HCT116 (cell line): ENCODE data around the gene FHOD3. TPM values are rescaled to one million over a fixed set of nuclear protein-coding genes. Genes with fewer than 3 reads are reported as not detected.

Source experiments
- ATAC-seq: fragments of 200-7000 bp; cut with Tn5 transposase; 2 replicates; pipeline ENCODE4 v1.9.1; 2020; ENCODE audit warnings: mild to moderate bottlenecking, moderate library complexity
- BruUV-seq: library from RNA; stranded (reverse); fragments of 400-500 nt; replicated peaks from 2 replicates; lab custom pipeline; 2021; lab: Mats Ljungman, UMichigan
- CTCF ChIA-PET: fragments of 300-600 bp; sonication (Branson Sonifier 250); formaldehyde crosslinking; loops from one replicate; lab custom pipeline; 2021; ENCODE audit warnings: antibody characterized with exemption; lab: Charles Lee
- POLR2A ChIA-PET: fragments of 300-600, 350-600 bp; sonication (Branson Sonifier 250); formaldehyde crosslinking; loops from one replicate; lab custom pipeline; 2021; ENCODE audit warnings: antibody characterized with exemption; lab: Charles Lee
- RAD21 ChIA-PET, 2 experiments: fragments of 300-600 bp; sonication (Branson Sonifier 250); formaldehyde crosslinking; loops; one replicate each; lab custom pipeline; 2023; ENCODE audit warnings: low total read pairs in 2 of 2; ENCODE audit not compliant: uncharacterized antibody in 2 of 2, unreplicated experiment in 2 of 2, low non-redundant PET in 1 of 2; lab: Charles Lee
- DNase-seq: peaks from one replicate; pipeline ENCODE4 v3.0.0-alpha.2; 2010; ENCODE audit warnings: low read depth, low spot score
- H2AFZ ChIP-seq: fragments of 200-600 bp; shearing (Covaris generic), sonication (generic); 2 replicates; pipeline ENCODE4 v1.6.1; 2017; ENCODE audit warnings: low read depth, mixed run types, mixed read lengths, antibody characterized with exemption, low read length; ENCODE audit not compliant: poor library complexity, severe bottlenecking
- H3K27ac ChIP-seq: 2 replicates; pipeline ENCODE4 v1.5.1; 2012; ENCODE audit warnings: low read depth, low read length
- H3K27me3 ChIP-seq: fragments of 200-600 bp; sonication (generic); 2 replicates; pipeline ENCODE4 v1.6.1; 2016; ENCODE audit warnings: mixed run types, low read length, mixed read lengths; ENCODE audit not compliant: insufficient read depth
- H3K36me3 ChIP-seq, 2 experiments: fragments of 200-500 bp in 1 of 2; fragments of 200-600 bp in 1 of 2; sonication (Bioruptor generic) in 1 of 2; sonication (generic) in 1 of 2; 2 replicates each; pipeline versions ENCODE4 v1.5.1 to v1.6.1; 2014 to 2016; ENCODE audit warnings: low read length in 2 of 2, inconsistent platforms in 1 of 2, mixed read lengths in 1 of 2, mixed run types in 1 of 2; ENCODE audit not compliant: insufficient read depth in 2 of 2, control insufficient read depth in 1 of 2
- H3K4me1 ChIP-seq, 2 experiments: fragments of 200-600 bp in 1 of 2; sonication (generic) in 1 of 2; 2 replicates each; pipeline versions ENCODE4 v1.5.1 to v1.6.1; 2012 to 2017; ENCODE audit warnings: low read length in 2 of 2, inconsistent platforms in 1 of 2, mild to moderate bottlenecking in 1 of 2, mixed read lengths in 1 of 2, mixed run types in 1 of 2, moderate library complexity in 1 of 2; ENCODE audit not compliant: insufficient read depth in 2 of 2, control insufficient read depth in 1 of 2
- H3K4me2 ChIP-seq: fragments of 200-600 bp; sonication (generic); 2 replicates; pipeline ENCODE4 v1.6.1; 2017; ENCODE audit warnings: mixed run types, low read length, mixed read lengths
- H3K4me3 ChIP-seq, 2 experiments: fragments of 200-600 bp in 1 of 2; sonication (generic) in 1 of 2; replicated peaks in 1 of 2; 2 replicates each; pipeline ENCODE4 v1.5.1; 2011 to 2016; ENCODE audit warnings: low read length in 2 of 2, control low read depth in 1 of 2, low read depth in 1 of 2, mild to moderate bottlenecking in 1 of 2, mixed read lengths in 1 of 2, mixed run types in 1 of 2
- H3K79me2 ChIP-seq: fragments of 200-600 bp; sonication (generic); 2 replicates; pipeline ENCODE4 v1.6.1; 2017; ENCODE audit warnings: mild to moderate bottlenecking, mixed run types, low read length, moderate library complexity, mixed read lengths; ENCODE audit not compliant: insufficient read depth
- H3K9ac ChIP-seq: fragments of 200-600 bp; sonication (generic); 2 replicates; pipeline ENCODE4 v1.6.1; 2016; ENCODE audit warnings: low read length, mixed read lengths
- H3K9me2 ChIP-seq: fragments of 200-600 bp; sonication (generic), shearing (Covaris generic); 2 replicates; pipeline ENCODE4 v1.6.1; 2017; ENCODE audit warnings: mixed run types, mild to moderate bottlenecking, moderate library complexity; ENCODE audit not compliant: insufficient read depth
- H3K9me3 ChIP-seq, 2 experiments: fragments of 200-500 bp in 1 of 2; fragments of 200-600 bp in 1 of 2; sonication (Bioruptor generic) in 1 of 2; sonication (generic) in 1 of 2; 2 replicates each; pipeline ENCODE4 v1.6.1; 2014 to 2017; ENCODE audit warnings: low read length in 2 of 2, mixed read lengths in 2 of 2, inconsistent platforms in 1 of 2, low read depth in 1 of 2, mild to moderate bottlenecking in 1 of 2, mixed run types in 1 of 2, moderate library complexity in 1 of 2; ENCODE audit not compliant: control insufficient read depth in 1 of 2, insufficient read depth in 1 of 2
- H4K20me1 ChIP-seq: fragments of 200-600 bp; sonication (generic), shearing (Covaris generic); 2 replicates; pipeline ENCODE4 v1.6.1; 2017; ENCODE audit warnings: mixed run types, mild to moderate bottlenecking, moderate library complexity; ENCODE audit not compliant: insufficient read depth
- CBX3 ChIP-seq: IDR thresholded peaks from 2 replicates; pipeline ENCODE4 v1.6.1; 2012; ENCODE audit warnings: low read depth
- CEBPB ChIP-seq: IDR thresholded peaks from 2 replicates; pipeline ENCODE4 v1.6.1; 2012; ENCODE audit warnings: low read depth
- EGR1 ChIP-seq: IDR thresholded peaks from 2 replicates; pipeline ENCODE4 v1.6.1; 2012; ENCODE audit warnings: low read depth
- ELF1 ChIP-seq: IDR thresholded peaks from 2 replicates; pipeline ENCODE4 v1.6.1; 2012; ENCODE audit warnings: low read depth, borderline replicate concordance
- EZH2 ChIP-seq: fragments of 200-600 bp; sonication (generic); IDR thresholded peaks from 2 replicates; pipeline ENCODE4 v1.6.1; 2017; ENCODE audit warnings: antibody characterized with exemption, mixed run types
- EZH2phosphoT487 ChIP-seq: fragments of 200-600 bp; IDR thresholded peaks from 2 replicates; pipeline ENCODE4 v1.6.1; 2018; ENCODE audit warnings: antibody characterized with exemption, borderline replicate concordance
- FOSL1 ChIP-seq: IDR thresholded peaks from 2 replicates; pipeline ENCODE4 v1.6.1; 2012; ENCODE audit warnings: low read depth
- POLR2AphosphoS5 ChIP-seq: IDR thresholded peaks from 2 replicates; pipeline ENCODE4 v1.6.1; 2011; ENCODE audit warnings: mild to moderate bottlenecking, low read depth, low read length, moderate library complexity
- RAD21 ChIP-seq: IDR thresholded peaks from 2 replicates; pipeline ENCODE4 v1.6.1; 2012; ENCODE audit warnings: low read depth, mild to moderate bottlenecking
- SIN3A ChIP-seq: IDR thresholded peaks from 2 replicates; pipeline ENCODE4 v1.6.1; 2012; ENCODE audit warnings: low read depth
- SRF ChIP-seq: IDR thresholded peaks from 2 replicates; pipeline ENCODE4 v1.6.1; 2012; ENCODE audit warnings: low read depth
- TCF7L2 ChIP-seq: IDR thresholded peaks from 2 replicates; pipeline ENCODE4 v1.7.0; 2011; ENCODE audit warnings: borderline replicate concordance, inconsistent platforms; ENCODE audit not compliant: insufficient read depth, insufficient read length; ENCODE audit errors: extremely low read depth
- YY1 ChIP-seq: IDR thresholded peaks from 2 replicates; pipeline ENCODE4 v1.6.1; 2011; ENCODE audit warnings: low read length, low read depth, moderate library complexity, mild to moderate bottlenecking; ENCODE audit not compliant: insufficient replicate concordance; ENCODE audit errors: extremely low read depth
- ZNF274 ChIP-seq: fragments of 200-500 bp; sonication (Bioruptor generic); IDR thresholded peaks from 2 replicates; pipeline ENCODE4 v1.6.1; 2014; ENCODE audit warnings: mild to moderate bottlenecking, low read depth, low read length, inconsistent platforms
- intact Hi-C: fragments of 100-400 bp; cut with micrococcal nuclease; formaldehyde crosslinking; loops from 2 replicates; pipeline ENCODE4 v1.10.0; 2022
- total RNA-seq: library from RNA; stranded (reverse); gene quantifications from one replicate; pipeline ENCODE4 v1.2.1, GENCODE V29; 2021; ENCODE audit not compliant: unreplicated experiment
- TF ChIP-seq, protein P1 (sequence below): IDR thresholded peaks from 2 replicates; pipeline ENCODE4 v1.6.1; 2012
- TF ChIP-seq, protein P2 (sequence below), 3 experiments: fragments of 200-600 bp in 1 of 3; sonication (generic) in 1 of 3; IDR thresholded peaks in 2 of 3; conservative IDR thresholded peaks in 1 of 3; 2 replicates each; pipeline ENCODE4 v1.5.1; 2012 to 2017; ENCODE audit warnings: low read depth in 2 of 3, low read length in 2 of 3, antibody characterized with exemption in 1 of 3, borderline replicate concordance in 1 of 3, control low read depth in 1 of 3, mild to moderate bottlenecking in 1 of 3, mixed read lengths in 1 of 3, mixed run types in 1 of 3, moderate library complexity in 1 of 3; ENCODE audit not compliant: insufficient read depth in 1 of 3
- TF ChIP-seq, protein P3 (sequence below): IDR thresholded peaks from 2 replicates; pipeline ENCODE4 v1.6.1; 2012
- TF ChIP-seq, protein P4 (sequence below): IDR thresholded peaks from 2 replicates; pipeline ENCODE4 v1.6.1; 2012; ENCODE audit warnings: low read depth
- TF ChIP-seq, protein P5 (sequence below): IDR thresholded peaks from 2 replicates; pipeline ENCODE4 v1.6.1; 2011; ENCODE audit warnings: mild to moderate bottlenecking, low read length, moderate library complexity; ENCODE audit not compliant: insufficient replicate concordance; ENCODE audit errors: extremely low read depth

Gene FHOD3
- total RNA-seq, 1 experiment from 2014 or later: 4.0 TPM

DNA sequence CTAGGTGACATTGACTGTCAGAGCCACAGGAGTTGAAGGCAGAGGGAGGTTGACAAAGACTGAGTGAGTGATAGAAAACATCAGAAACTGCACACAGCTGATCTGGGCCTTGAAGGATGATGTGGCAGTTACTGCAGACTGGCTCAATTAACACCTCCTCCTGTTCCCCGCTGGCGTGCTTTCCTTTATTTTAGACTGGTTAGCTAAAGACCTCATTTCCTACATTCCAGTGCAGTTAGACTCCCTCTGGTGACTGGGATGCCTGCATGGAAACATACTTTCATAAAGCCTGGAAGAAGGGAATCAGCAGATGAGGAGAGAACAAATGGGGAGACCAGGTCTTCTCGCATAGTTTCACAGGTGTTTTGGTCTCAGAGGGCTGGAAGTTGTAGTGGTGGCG is 524.2 kb downstream of the FHOD3 start:
- CTCF ChIA-PET: no interaction called here
- no TSS peak for BruUV-seq

More for the DNA sequence above, 524.2 kb downstream of the FHOD3 start:
- intact Hi-C loops: no loop called here
- Histone ChIP-seq H3K9me2 (no peaks in the 10 kb centered on the region), H3K4me1 (no peaks in the 10 kb centered on the region), H3K36me3 (peaks cover 4 to 5% of the 10 kb centered on the region in 2 experiments; a peak in 2 of 4 replicates), H3K4me3 (no peak overlapping the region), H3K27ac (no peak overlapping the region), H4K20me1 (no peaks in the 10 kb centered on the region), H2AFZ (no peak overlapping the region), H3K9ac (no peak overlapping the region), H3K79me2 (peaks cover 25% of the 10 kb centered on the region), H3K9me3 (no peaks in the 10 kb centered on the region), H3K27me3 (no peaks in the 10 kb centered on the region), H3K4me2 (no peak overlapping the region)
- RAD21 ChIA-PET: no interaction called here
- no peak for ATAC-seq
- DNase-seq: no peak
- TF ChIP-seq CEBPB: no peak
- TF ChIP-seq EZH2phosphoT487: no peak
- no peak for TF ChIP-seq CBX3
- TF ChIP-seq, protein P1, sequence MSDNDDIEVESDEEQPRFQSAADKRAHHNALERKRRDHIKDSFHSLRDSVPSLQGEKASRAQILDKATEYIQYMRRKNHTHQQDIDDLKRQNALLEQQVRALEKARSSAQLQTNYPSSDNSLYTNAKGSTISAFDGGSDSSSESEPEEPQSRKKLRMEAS: no peak
- TF ChIP-seq, protein P2, sequence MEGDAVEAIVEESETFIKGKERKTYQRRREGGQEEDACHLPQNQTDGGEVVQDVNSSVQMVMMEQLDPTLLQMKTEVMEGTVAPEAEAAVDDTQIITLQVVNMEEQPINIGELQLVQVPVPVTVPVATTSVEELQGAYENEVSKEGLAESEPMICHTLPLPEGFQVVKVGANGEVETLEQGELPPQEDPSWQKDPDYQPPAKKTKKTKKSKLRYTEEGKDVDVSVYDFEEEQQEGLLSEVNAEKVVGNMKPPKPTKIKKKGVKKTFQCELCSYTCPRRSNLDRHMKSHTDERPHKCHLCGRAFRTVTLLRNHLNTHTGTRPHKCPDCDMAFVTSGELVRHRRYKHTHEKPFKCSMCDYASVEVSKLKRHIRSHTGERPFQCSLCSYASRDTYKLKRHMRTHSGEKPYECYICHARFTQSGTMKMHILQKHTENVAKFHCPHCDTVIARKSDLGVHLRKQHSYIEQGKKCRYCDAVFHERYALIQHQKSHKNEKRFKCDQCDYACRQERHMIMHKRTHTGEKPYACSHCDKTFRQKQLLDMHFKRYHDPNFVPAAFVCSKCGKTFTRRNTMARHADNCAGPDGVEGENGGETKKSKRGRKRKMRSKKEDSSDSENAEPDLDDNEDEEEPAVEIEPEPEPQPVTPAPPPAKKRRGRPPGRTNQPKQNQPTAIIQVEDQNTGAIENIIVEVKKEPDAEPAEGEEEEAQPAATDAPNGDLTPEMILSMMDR (IDR thresholded peaks at IDR 0.05 in 2 of 3, conservative IDR thresholded peaks at IDR 0.05 in 1 of 3; ENCODE audit: borderline replicate concordance in 1 of 3, insufficient read depth in 1 of 3, low read depth in 2 of 3, low read length in 2 of 3): no peak
- TF ChIP-seq FOSL1: no peak
- TF ChIP-seq, protein P3, sequence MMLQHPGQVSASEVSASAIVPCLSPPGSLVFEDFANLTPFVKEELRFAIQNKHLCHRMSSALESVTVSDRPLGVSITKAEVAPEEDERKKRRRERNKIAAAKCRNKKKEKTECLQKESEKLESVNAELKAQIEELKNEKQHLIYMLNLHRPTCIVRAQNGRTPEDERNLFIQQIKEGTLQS: no peak
- TF ChIP-seq RAD21: no peak
- TF ChIP-seq SRF: no peak
- no peak for TF ChIP-seq ELF1
- no peak for TF ChIP-seq EGR1
- no peak for TF ChIP-seq ZNF274
- no peak for TF ChIP-seq TCF7L2
- TF ChIP-seq, protein P4, sequence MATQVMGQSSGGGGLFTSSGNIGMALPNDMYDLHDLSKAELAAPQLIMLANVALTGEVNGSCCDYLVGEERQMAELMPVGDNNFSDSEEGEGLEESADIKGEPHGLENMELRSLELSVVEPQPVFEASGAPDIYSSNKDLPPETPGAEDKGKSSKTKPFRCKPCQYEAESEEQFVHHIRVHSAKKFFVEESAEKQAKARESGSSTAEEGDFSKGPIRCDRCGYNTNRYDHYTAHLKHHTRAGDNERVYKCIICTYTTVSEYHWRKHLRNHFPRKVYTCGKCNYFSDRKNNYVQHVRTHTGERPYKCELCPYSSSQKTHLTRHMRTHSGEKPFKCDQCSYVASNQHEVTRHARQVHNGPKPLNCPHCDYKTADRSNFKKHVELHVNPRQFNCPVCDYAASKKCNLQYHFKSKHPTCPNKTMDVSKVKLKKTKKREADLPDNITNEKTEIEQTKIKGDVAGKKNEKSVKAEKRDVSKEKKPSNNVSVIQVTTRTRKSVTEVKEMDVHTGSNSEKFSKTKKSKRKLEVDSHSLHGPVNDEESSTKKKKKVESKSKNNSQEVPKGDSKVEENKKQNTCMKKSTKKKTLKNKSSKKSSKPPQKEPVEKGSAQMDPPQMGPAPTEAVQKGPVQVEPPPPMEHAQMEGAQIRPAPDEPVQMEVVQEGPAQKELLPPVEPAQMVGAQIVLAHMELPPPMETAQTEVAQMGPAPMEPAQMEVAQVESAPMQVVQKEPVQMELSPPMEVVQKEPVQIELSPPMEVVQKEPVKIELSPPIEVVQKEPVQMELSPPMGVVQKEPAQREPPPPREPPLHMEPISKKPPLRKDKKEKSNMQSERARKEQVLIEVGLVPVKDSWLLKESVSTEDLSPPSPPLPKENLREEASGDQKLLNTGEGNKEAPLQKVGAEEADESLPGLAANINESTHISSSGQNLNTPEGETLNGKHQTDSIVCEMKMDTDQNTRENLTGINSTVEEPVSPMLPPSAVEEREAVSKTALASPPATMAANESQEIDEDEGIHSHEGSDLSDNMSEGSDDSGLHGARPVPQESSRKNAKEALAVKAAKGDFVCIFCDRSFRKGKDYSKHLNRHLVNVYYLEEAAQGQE: no peak
- no peak for TF ChIP-seq EZH2
- TF ChIP-seq, protein P5, sequence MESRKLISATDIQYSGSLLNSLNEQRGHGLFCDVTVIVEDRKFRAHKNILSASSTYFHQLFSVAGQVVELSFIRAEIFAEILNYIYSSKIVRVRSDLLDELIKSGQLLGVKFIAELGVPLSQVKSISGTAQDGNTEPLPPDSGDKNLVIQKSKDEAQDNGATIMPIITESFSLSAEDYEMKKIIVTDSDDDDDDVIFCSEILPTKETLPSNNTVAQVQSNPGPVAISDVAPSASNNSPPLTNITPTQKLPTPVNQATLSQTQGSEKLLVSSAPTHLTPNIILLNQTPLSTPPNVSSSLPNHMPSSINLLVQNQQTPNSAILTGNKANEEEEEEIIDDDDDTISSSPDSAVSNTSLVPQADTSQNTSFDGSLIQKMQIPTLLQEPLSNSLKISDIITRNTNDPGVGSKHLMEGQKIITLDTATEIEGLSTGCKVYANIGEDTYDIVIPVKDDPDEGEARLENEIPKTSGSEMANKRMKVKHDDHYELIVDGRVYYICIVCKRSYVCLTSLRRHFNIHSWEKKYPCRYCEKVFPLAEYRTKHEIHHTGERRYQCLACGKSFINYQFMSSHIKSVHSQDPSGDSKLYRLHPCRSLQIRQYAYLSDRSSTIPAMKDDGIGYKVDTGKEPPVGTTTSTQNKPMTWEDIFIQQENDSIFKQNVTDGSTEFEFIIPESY: no peak
- TF ChIP-seq YY1: no peak
- no peak for TF ChIP-seq SIN3A
- TF ChIP-seq POLR2AphosphoS5: no peak
- POLR2A ChIA-PET: no interaction called here
